CD4-positive, alpha-beta T cell treated with Interleukin-12 subunit alpha and Interleukin-12 subunit beta, for 1 hour (primary cell): ENCODE measurements around the gene UBQLN1.
"Not testable (repeated sequence)": the region's sequence is repeated elsewhere in the genome, so short reads cannot be mapped to it uniquely, and the experiment has no call there.

Experiments used
- DNase-seq: peaks from one replicate; pipeline ENCODE4 v3.0.0-alpha.2; 2020

UBQLN1 gene

GRCh38 chr9:83629433-83630104 is 78.2 kb downstream of the UBQLN1 start:
- no peak for DNase-seq

GRCh38 chr9:83628540-83628939 is 79.2 kb downstream of the UBQLN1 start:
- DNase-seq: no peak

- DNase-seq: no peak
Measured at GRCh38 chr9:83625178-83625577, 82.6 kb downstream of the UBQLN1 start.

GRCh38 chr9:83623679-83624076 is 84.1 kb downstream of the UBQLN1 start:
- DNase-seq: peak; percentile 28

GRCh38 chr9:83622939-83623678 is 84.6 kb downstream of the UBQLN1 start, which contains the start of gene IDNK:
TSS of gene IDNK (plus strand) at chr9:83623143. CDS start at chr9:83623172, 29 bp downstream.
- peak; percentile 58 for DNase-seq

GRCh38 chr9:83622433-83622938 is 85.3 kb downstream of the UBQLN1 start:
- peak; percentile 53 for DNase-seq

GRCh38 chr9:83620841-83621636 is 86.7 kb downstream of the UBQLN1 start:
- peak; percentile 51 for DNase-seq

- DNase-seq: no peak
Measured at GRCh38 chr9:83617299-83617698, 90.5 kb downstream of the UBQLN1 start.

GRCh38 chr9:83613298-83613697 is 94.5 kb downstream of the UBQLN1 start:
- not testable (repeated sequence) for DNase-seq
